Measurements from ENCODE around the gene MOCS1.

The MOCS1 gene

DNA sequence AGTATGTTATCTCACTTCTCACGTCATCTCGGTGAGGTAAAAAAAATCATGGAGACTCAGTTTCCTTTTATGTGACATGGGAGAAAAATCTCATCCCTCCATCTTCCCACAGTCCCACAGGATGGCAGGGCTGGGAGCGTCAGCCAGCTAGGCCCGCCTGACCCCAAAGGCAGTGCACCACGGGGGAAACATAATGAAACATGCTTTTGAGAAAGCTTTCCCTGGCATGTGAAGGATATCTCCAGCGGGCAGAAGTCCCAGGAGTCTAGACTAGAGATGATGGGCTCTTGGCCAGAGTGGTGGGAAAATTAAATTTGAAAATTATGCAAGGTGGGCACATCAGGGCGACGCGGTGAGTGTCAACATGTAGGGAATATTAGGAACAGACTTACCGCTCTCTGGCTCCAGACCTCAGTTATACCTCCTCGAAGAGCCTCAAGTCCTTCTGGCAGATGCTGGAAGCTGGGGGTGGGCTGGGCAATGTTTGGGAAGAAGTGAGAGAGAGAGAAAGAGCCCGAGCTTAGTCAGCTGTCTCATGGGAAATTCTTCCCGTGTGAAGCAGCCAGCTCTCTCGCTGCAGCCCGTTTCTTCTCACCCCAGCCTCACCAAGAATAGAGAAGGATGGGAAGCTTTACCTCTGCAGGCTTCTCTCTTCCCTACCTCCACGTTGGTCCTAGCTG, 52.3 kb downstream of the MOCS1 start:
- TF ChIP-seq, protein P1, sequence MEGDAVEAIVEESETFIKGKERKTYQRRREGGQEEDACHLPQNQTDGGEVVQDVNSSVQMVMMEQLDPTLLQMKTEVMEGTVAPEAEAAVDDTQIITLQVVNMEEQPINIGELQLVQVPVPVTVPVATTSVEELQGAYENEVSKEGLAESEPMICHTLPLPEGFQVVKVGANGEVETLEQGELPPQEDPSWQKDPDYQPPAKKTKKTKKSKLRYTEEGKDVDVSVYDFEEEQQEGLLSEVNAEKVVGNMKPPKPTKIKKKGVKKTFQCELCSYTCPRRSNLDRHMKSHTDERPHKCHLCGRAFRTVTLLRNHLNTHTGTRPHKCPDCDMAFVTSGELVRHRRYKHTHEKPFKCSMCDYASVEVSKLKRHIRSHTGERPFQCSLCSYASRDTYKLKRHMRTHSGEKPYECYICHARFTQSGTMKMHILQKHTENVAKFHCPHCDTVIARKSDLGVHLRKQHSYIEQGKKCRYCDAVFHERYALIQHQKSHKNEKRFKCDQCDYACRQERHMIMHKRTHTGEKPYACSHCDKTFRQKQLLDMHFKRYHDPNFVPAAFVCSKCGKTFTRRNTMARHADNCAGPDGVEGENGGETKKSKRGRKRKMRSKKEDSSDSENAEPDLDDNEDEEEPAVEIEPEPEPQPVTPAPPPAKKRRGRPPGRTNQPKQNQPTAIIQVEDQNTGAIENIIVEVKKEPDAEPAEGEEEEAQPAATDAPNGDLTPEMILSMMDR (conservative IDR thresholded peaks at IDR 0.05; ENCODE audit: low read depth, low read length) = no peak
- DNase-seq (ENCODE audit: low read depth) = no peak
- H3K4me3 ChIP-seq (ENCODE audit: low read length) = no peak overlapping the region

DNA sequence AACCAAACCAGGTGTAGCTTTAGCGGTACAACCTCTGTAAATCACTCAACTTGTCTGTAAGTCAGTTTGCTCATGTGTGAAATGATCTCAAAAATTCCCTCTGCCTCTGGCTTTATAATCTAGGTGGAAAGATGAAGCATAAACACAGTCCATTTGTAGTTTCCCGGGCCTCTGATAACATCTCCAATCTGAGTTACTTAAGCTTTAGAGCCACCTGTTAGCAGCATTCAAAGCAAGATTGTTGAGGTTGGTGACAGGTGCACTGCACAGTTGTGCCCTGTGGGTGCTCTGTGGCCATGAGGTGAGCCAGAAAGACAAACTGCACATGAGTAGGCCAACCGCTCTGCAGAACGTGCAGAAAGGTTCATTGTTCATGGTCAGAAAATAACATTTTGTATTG, 53.7 kb downstream of the MOCS1 start:
- DNase-seq (ENCODE audit: low read depth) = no peak
- H3K4me3 ChIP-seq (ENCODE audit: low read length) = no peak overlapping the region

DNA sequence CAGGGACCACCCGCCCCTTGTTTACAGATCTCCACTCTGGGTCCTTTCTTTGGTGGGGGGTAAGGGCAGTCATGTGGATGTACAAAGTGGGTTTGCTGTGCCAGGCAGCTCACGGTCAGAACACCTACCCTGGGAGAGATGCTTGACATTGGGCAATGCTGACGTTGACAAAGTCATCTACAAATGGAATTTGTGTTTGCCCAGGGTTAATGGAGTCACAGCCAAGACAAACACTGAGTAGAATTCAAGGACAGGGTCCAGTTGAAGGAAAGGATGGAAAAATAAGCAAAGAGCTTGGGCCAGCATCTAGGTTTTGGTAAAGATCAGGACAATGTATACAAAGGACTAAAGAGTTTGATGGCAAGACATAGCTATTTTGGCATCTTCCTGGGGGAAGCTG, 54.7 kb downstream of the MOCS1 start:
- H3K4me3 ChIP-seq (ENCODE audit: low read length) = no peak overlapping the region
- TF ChIP-seq, protein P1 (conservative IDR thresholded peaks at IDR 0.05; ENCODE audit: low read depth, low read length) = no peak

More for the DNA sequence above, 53.7 kb downstream of the MOCS1 start:
- TF ChIP-seq, protein P1 (conservative IDR thresholded peaks at IDR 0.05; ENCODE audit: low read depth, low read length) = no peak

DNA sequence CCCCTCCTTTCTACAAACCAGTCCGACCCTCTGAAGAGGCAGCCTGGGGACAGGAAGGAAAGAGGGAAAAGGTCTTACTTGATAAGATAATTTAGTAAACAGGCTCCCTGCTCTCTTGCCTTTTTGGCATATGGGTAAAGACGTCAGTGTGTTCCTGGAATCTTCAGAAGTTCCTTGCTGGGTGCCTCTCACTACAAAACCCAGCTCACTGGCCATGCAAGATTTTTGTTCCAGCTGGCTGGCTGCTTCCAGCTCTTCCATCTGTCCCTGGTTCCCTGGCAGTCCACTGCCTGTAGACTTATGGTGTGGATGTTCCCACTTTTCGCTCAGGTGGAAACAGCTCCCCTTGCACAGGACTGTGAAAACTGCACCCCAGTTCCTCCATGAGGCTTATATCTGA, 57.4 kb downstream of the MOCS1 start:
- DNase-seq (ENCODE audit: low read depth) = no peak
- H3K4me3 ChIP-seq (ENCODE audit: low read length) = no peak overlapping the region
- TF ChIP-seq, protein P1 (conservative IDR thresholded peaks at IDR 0.05; ENCODE audit: low read depth, low read length) = no peak

More for the DNA sequence above, 54.7 kb downstream of the MOCS1 start:
- DNase-seq (ENCODE audit: low read depth) = no peak

DNA sequence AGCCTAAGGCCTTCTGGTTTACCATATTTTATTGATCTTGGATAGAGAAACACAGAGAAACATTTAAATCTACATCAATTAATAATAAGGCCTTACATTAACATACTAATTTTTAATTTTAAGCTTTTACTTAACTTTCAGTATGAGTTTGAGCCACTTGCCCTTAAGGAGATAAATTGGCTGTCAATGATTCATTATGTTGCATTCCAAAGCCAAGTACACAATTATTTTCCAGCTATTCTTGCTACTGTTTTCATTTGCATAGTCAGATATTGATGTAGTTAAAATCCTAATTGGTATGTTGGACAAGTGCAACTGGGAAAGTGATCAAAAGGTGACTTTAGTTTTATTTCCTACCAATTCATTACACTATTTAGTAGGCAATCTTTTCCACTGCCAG, 58.2 kb downstream of the MOCS1 start:
- no peak overlapping the region for H3K4me3 ChIP-seq (ENCODE audit: low read length)
- TF ChIP-seq, protein P1 (conservative IDR thresholded peaks at IDR 0.05; ENCODE audit: low read depth, low read length) = no peak
- no peak for DNase-seq (ENCODE audit: low read depth)

DNA sequence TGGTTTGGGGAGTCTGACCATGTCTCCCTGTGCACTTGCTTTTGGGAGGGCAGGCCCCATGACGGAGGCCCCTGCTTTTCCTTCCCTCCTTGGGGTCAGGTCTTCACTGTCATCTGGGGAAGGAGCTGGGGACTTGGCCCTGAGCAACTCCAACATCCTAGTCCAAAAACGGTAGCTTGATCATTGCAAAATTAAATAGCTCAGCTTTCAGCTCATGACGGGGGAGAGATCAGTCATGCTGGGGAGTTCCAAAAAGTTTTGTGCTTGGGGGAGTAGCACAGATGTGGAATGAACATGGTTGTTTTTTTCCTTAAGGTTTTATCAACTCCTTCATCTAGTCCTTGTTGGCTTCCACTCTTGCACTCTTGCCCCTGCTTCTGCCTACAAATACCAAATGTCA, 60.8 kb downstream of the MOCS1 start:
- no peak overlapping the region for H3K4me3 ChIP-seq (ENCODE audit: low read length)
- DNase-seq (ENCODE audit: low read depth) = no peak
- TF ChIP-seq, protein P1 (conservative IDR thresholded peaks at IDR 0.05; ENCODE audit: low read depth, low read length) = no peak

DNA sequence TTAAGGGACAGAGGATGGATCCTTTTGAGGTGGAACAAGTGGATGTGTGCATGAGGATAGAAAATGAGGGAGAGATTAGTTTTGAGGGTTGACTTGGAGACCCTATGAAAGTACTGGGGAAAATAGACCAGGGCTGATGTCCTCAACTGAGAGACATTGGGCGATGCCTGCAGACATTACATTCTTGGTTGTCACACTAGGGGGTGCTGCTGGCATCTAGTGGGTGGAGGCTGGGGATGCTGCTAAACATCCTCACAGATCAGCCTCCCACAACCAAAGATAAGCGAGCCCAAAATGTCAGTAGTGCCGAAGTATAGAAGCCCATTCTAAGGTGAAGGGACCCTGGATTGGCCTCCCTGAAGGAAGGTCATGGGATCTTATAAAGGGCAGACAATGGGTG, 63.3 kb downstream of the MOCS1 start:
- no peak overlapping the region for H3K4me3 ChIP-seq (ENCODE audit: low read length)
- TF ChIP-seq, protein P1 (conservative IDR thresholded peaks at IDR 0.05; ENCODE audit: low read depth, low read length) = peak; percentile 19
- no peak for DNase-seq (ENCODE audit: low read depth)

Measured in retinal pigment epithelial cell (primary cell).